Inflammatory macrophage (primary cell): ENCODE results near the gene GALNT2.

ENCODE experiments used
- DNase-seq, 2 donors: peaks; one replicate each; pipeline ENCODE4 v3.0.0-alpha.2; 2020 to 2022

Gene GALNT2

DNA sequence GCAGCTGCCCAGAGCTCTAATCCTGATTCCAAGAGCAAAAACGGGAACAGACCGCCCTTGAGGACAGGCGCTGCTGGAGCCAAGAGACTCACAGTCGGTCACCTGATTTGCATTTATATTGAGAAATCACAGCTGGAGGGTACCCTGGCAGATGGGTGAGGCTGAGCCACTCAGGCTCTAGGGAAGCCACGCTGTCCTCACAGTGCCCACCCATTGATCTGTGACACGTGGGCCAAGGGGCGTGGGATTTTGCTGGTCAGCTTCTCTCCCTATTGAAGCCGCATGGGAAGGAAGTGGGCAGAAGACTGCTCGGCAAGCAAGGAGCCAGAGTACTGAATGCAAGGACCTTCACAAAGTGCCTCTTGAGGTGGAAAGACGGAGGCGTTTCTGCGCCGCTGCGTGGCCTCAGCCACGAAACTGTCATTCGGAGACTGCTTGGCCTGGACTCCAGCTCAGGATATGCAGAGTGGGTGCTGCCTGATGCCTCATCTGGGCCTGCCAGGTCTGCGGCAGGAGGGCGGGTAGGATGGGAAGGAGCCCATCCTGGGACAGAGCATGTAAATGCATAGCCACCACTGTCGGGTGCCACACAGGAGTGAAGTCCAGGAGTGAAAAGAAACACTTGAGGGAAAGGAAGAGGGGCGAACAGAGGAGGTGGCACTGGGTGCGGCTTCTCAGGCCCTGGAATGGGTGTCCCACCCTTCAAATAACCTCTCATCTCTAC is 219.3 kb downstream of the GALNT2 start:
- no peak for DNase-seq

DNA sequence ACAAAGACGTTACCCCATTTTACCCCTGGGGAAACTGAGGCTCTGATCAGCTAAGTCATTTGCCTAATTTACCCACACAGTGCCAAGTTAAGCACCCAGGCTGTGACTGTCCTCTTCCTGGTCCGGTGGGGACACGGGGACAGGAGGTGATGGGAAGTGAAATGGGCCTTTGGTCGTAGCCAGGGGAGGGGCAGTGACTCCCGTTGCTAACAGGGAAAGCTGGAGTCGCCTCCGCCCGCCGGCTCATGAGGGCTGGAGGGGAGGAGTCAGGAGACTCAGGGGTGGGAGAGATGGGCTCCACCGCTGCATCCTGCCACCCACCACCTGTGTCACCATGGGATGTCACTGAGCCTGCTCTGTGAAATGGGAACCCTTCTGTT is 219.8 kb downstream of the GALNT2 start:
- DNase-seq, result no peak

DNA sequence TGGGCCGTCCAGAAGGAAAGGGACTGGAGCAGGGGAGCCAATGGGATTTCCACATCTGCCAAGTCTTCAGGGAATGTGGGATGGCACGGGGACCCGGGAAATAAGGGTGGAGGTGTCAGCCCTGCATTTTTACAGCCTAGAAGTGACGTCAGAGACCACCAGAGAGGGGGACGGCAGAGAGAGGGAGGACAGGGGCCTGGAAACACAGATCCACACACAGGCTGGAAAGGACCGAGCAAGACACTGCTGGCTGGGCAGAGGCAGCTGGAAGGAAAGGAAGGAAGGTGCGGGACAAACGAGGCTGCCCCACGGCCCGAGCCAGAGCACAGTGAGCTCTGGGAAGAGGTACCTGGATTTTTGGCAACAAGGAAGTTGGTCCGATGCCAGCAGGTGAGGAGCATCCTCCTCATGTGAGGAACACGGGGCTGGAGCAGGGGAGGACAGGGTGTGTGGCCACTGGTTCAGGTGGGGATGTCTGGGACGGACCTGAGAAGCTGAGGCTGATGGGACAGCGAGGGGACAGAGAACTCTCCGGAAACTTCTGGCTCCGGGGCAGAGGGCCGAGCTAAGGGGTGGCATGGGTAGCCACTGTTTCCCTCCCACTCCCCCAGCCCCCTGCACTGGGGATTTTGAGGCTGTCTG is 220.8 kb downstream of the GALNT2 start:
- no peak for DNase-seq

DNA sequence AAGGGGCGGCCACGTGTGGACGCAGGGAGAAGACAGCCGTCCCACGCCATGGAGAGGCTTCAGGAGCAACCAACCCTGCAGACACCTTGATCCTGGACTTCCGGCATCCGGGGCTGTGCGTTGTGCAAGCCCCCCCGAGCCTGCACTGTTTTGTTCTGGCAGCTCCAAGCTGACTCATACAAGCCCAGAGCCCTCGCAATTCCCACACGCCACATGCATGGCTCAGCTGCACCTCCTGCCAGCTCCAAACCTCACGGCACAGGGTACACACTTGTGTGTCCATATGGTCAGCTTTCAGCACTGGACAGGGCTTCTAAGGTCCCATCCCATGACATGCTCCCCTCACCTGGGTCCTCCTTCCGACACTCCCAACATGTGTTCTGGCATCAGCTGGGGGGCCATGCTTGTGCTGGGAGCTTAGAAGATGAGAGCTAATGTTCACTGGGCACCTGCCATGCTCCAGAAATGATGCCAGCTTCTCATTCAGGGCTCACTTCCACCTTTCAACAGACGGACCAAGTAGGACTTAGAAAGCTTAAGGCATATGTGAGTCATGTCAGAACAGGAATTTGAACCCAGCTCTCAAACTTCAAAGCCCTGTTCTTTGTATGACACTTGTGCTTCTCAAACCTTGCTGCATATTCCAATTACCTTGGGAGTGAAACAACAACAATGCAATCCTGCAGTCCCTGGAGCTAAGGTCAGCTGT is 221.8 kb downstream of the GALNT2 start:
- no peak for DNase-seq

DNA sequence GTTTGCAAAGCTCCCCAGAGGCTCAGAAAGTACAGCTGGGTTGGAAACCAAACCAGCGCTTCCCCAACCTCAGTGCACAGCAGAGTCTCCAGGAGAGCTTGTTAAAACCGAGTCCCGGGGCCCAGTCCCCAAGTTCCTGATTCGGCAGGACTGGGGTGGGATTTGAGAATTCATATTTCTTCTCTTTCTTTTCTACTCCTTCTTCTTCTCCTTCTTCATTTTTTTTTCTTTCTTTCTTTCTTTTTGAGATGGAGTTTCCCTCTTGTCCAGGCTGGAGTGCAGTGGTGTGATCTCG is 222.3 kb downstream of the GALNT2 start:
- DNase-seq, result no peak

DNA sequence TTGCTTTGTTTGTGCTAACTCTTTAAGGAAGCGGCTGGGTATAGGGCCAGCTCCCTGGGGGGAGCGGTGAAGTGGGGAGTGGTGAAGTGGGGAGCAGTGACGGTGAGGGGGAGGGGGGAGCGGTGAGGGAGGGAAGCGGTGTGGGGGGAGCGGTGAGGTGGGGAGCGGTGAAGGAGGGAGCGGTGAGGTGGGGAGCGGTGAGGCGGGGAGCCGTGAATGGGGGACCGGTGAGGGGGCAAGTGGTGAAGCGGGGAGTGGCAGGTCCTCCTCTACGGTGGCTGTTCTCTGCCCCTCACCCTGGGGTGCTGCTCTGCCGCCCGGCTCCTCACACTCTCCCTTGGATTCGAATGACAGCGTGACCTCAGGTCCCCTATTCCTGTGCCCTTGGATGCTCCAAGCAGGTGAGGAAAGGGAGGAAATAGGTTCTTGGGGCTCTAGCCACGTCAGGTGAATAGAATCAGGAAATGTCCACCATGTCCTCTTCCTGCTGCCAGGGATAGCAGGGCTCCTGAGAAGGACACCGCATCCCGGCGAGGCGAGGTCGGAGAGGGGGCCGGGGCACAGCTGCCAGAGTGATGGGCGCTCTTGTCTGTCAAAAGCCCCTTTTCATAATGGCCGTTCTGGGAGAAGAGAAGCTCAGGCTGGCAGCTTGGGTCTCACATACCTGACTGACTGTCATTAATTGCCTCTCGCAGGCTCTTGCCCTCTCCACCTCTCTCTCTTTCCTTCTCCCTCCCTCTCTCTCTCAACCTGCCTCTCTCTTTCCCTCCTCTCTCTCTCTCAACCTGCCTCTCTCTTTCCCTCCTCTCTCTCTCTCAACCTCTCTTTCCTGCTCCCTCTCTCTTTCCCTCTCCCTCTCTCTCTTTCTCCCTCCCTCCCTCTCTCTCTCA is 224.9 kb downstream of the GALNT2 start:
- no peak for DNase-seq

DNA sequence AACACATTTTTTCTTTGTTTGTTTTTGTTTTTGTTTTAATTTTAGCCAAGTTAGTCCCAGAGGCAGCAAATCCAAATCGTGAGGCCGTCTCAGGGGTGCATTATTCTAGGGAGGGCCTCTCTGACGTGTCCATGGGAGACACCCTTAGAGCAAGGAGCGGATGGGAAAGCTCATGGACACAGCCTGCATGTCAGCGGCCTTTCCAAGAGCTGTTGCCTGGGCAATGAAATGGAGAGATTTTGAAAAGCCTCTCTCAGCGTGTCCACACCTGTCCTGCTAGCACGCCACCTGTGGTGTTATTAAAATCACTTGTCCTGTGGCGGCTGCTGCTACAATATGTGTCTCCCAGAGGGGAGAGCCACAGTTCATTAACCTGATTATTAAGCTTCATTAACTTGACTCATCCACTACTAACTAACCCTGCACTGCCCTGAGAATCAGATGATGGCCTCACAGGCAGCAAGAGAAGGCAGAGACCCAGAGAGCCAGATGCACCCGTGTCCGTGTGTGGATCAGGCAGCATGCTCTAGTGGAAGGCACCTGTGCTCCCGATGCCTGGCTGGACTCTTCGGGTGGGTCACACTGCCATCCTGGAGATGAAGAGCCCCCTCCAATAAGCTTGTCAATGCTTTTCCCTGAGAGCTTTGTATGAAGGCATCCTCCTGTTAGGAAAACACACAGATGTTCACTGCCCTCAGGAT is 225.8 kb downstream of the GALNT2 start:
- DNase-seq, result no peak

DNA sequence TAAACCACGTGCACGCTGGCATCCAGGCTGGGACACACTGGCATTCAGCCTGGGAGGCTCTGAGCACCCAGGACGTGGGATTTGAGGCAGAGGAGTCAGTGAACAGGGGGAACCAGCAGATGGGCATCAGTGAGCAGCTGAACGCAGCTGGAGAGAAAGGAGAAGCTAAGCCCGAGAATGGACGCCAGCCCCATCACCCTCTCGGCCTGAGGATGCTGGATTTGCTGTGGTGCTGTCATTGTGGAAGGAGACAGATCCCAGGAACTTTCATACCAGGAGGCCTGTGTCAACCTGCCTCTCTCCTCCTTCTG is 226.3 kb downstream of the GALNT2 start:
- no peak for DNase-seq

DNA sequence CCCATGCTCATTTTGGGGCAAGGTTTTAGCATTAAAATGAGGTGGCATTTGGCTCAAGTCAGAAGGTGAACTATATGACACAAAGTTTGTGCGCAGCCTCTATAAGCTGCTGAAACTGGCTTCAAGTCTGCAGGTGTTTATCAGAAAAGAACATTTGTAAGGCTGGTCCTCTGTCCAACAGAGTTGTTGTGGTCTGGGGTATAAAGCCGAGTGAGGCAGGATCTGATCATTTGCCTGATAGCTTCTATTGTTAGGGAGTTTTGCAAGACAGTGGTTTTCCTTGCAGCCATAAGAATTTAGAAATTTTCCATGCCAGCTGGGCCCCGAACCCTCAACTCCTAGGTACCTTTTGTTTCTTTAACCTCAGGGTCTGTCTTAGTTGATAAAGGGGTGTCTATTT is 228.3 kb downstream of the GALNT2 start:
- DNase-seq, result no peak

DNA sequence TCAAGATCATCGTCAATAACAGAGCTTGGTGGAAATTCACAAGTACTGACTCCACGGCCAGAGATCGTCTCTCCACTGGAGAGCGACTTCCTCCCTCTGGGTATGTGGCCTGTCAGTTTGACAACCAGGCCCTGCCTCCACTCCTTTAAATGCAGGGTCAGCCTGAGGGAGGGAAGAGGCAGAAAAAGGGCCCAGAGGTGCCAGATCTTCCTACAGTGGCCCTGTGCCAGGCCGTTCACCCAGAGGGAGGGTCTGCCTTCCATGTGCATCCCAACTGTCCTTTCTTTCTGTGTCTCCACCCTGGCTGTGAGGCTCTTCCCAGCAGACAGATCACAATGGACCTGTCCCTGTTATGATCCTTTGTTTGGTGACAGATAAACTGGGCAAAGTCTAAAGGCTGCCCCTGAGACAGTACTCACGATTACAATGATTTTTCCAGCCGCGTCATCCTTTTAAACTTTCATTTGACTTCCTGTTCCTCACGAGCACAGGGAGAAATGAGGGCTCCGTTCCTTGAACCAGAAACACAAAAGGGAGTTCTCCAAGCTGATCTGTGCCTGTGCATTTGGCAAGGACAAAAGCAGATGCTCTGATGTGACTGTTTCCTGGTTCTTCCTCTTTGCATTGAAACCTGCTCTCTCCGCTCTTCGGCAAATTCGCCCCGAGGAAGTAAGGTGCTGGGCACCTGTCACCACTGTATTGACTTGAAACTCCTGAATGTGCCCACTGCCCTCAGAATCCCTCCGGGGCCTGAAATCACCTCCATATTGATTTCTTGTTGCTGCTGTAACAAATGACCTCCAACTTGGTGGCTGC is 232.4 kb downstream of the GALNT2 start:
- peak in 1 of 2 donors; percentile 18 for DNase-seq

DNA sequence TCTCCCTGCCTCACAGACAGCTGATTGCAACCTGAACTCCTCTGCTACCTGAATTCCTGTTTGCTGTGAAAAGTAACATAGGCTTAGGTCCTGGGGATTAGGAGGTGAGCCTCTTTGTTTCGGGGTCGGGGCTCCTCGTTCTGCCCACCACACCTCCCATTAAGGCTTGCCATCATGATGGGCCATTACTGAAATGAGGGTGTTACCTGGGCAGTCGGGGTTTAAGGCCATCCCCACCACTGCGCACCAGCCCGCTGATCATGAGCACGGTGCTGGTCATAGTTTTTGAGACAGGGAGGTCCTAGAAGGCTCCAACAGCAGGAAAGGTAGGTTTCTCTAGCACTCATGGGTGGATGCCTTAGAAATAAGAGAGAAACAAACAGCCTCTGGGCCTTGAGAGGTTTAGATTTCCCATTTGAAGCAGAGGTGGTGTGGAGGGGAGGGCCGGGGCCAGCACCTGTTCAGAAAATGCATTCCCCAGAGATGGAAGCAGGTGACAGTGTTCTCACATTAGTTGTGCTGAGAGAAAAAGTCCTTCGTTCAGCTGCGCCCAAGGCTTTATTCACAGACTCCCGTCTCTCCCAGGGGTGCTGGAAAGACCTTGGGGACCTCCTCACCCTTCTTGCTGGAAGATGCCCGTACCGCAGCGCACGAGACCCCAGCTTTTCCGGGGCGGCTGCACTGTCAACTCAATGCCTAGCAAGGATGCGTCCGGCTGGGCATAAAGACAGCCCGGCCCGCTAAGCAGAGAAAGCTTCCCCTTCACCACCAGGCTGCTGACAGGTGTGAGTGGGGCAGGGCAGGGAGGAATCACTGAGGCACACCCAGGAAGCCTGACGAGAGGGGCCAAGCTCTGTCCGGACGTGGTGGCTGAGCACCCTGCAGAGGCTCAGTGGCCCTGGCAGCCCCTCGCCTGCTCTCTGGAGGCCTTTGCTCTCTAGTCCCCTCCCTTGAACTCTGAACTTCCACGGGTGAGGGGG is 233.6 kb downstream of the GALNT2 start:
- DNase-seq, result no peak

DNA sequence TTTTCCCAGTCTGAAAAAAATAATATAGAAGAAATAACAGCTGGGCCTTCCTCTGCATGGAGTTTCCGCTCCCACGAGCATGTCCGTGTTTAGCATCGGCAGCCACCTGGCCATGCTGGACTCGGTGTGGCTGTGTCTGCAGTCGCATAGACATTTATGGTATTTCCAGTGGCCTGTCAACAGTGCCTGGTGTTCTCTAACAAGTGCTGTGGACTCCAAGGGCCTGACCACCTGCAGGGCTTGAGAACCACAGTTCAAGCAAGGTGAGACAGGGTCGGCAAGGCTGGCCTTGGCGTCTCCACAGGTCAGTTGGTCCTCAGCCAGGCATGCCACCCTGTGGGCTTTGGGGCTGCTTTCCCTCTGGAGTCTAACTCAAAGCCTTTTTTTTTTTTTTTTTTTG is 234.3 kb downstream of the GALNT2 start:
- DNase-seq, result no peak

DNA sequence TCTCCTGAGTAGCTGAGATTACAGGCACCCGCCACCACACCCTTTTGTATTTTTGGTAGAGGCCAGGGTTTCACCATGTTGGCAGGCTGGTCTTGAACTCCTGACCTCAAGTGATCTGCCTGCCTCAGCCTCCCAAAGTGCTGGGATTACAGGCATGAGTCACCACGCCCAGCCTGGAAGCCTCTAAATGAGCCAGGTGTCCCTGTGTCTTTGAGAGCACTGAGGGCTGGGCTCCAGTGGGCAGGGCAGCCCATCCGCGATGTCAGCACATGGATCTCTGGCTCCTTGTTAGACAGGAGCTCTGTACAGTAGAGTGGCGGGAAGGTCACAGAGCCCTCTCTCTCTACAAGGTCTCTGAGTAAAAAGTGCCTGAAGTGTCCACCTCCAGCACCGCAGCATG is 234.8 kb downstream of the GALNT2 start:
- no peak for DNase-seq

DNA sequence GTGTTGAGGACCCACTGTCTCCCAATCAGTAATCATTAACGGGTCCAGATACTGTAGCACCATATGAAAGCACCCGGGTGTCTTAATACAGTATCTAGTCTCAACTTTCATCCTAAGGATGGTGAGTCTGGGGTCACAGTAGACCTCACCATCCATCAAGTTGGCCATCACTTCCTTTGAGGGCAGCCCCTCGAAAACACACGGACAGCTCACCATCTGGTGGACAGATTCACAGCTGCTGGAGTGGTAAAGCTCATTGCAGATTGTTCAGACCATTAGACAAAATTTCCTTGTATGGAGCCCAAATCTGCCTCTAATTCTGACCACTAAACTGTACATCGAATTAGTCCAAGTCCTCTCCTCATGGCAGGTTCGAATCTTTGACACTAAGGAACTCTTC is 236.0 kb downstream of the GALNT2 start:
- DNase-seq, result no peak

DNA sequence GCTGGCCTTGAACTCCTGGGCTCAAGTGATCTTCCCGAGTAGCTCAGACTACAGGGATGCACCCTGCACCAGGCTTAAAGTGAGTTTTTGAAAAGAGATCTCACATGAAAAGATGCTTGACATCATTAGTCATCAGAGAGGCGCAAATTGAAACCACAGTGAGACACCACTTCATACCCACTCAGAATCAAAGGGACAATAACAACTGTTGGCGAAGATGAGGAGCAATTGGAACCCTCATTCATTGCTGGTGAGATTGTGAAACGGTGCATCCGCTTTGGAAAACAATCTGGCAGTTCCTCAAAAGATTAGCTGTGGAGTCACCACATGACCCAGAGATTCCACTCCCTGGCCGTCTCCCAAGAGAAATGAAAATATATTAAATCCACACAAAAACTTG is 236.8 kb downstream of the GALNT2 start:
- DNase-seq, result peak; percentile 46 to 47

DNA sequence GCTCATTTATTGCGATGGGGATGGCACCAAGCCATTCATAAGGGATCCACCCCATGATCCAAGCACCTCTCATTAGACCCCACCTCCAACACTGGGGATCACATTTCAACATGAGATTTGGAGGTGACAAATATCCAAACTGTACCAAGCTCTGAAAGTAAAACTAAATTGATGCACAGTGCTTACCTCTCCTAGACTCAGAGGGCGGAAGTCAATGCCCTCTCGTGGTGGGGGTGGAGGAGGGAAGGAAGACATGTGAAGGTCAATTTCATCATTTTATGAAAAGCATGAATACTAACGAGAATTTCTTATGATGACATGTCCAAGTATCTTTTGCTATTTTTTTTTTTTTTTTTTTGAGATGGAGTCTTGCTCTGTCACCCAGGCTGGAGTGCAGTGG is 239.1 kb downstream of the GALNT2 start:
- DNase-seq, result peak; percentile 36 to 52

DNA sequence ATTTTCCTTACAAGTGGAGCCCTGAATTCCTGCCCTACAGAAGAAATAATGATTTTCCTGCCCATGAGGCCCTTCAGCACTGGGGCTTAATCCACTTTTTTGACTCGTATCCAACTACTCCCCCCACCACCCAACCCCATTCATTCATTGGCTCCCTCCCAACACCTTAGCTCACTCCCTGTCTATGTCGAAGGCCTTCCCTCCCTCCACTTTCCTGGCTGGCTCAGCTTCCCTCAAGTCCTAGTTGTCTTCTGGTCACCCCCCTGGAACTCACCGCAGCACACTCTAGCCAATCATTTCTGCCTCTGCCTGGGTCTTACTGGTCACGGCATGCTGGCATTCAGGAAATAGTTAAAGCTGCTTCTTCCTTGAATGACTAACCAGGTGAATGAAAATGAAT is 240.2 kb downstream of the GALNT2 start:
- no peak for DNase-seq

DNA sequence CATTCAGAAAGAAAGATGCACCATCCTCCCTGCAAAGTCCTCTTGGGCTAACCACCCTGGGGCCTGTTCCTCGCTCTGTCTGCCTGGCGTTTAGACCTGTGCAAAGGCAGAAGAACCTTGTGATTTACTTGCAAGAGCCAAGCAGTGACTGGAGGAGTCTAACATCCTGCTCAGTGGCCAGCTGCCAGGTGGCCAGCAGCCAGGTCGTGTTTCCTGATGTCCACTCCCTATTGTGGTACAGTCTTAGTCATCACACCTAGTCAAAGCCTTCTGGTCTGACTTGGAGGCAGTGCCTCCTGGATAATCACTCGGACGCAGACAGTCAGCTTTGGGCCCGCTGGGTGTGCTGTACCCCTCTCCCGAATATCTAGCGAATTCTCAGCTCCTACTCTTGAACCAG is 241.0 kb downstream of the GALNT2 start:
- DNase-seq, result no peak

DNA sequence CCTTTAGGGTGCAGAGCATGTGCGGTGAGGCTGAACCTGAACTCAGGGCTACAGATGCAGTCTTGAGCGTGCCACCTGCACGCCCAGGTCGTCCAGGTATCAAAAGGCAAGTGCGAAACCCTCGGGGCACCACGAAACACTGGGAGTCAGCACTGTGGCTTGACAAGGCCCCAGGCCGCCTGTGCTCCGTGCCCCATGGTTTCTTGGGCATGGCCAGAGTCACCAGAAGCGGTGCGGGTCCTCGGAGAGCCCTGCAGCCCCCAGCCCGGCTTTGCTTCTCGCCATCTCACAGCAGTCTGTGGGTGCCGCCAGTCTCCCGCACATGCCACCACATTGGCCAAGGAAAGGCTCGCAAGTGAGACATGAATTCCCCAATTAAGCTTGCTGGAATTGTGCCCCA is 241.8 kb downstream of the GALNT2 start:
- DNase-seq, result no peak

DNA sequence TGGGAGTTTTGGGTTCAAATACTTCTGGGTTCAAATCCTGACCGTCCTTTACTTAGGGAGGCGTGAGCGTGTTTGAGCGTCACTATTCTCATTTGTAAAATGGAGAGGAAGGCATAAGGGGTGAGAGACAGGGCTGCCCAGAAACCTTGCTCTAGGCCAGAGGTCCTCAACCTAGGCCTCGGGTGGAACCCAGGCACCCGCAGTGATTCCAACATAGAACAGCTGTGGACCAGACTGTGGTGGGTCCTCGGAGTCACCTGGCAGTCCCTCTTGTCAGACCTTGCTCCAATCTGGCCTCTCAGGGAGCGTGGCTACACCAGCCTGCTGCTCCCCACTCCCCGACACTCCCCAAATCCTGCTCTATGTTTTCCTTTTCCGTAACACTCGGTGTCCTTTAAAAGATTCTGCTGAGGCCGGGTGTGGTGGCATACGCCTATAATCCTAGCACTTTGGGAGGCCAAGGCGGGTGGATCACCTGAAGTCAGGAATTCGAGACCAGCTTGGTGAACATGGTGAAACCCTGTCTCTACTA is 242.7 kb downstream of the GALNT2 start:
- DNase-seq, result no peak
